ENCODE measurements around the gene ASXL1. TPM values are rescaled to one million over a fixed set of nuclear protein-coding genes. Genes with fewer than 3 reads are reported as not detected.

ASXL1 gene
- polyA plus RNA-seq, 1 of the 3 experiments (the other 2 are of a cell fraction), result 36.6 TPM

- Histone ChIP-seq H3K4me2 (peak overlapping the region; percentile 48; the same call in 1 of the 2 replicates), H4K20me1 (ENCODE audit: insufficient read depth) (peaks cover 9% of the 10 kb centered on the region), H2AFZ (ENCODE audit: low read depth) (no peak overlapping the region), H3F3A (replicated peaks; ENCODE audit: insufficient read depth) (peaks cover 43% of the 10 kb centered on the region), H3K9me2 (no peaks in the 10 kb centered on the region), H3K27me3 (ENCODE audit: insufficient read depth) (no peaks in the 10 kb centered on the region), H3K4me3 (ENCODE audit: low read depth in 2 of 2, low read length in 1 of 2) (no peak overlapping the region), H3K4me1 (ENCODE audit: control insufficient read depth in 1 of 2, insufficient read depth in 2 of 2, low read depth in 1 of 2, low read length in 1 of 2) (peaks cover 10 to 26% of the 10 kb centered on the region in 2 experiments; a peak in 3 of 4 replicates), H3K36me3 (replicated peaks in 1 of 2; ENCODE audit: control insufficient read depth in 1 of 2, insufficient read depth in 2 of 2, low read length in 1 of 2) (no peaks in the 10 kb centered on the region), H3K27ac (ENCODE audit: low read depth in 2 of 2, low read length in 1 of 2) (peak overlapping the region; percentile 51 to 95; a peak in 2 of 4 replicates), H3K79me2 (ENCODE audit: insufficient read depth) (peaks cover 11% of the 10 kb centered on the region), H3K9me3 (no peaks in the 10 kb centered on the region), H3K9ac (no peak overlapping the region)
- ChIA-PET CTCF (interaction anchor here (0.7 kb wide), 1 partner anchor 102 kb away, joined by 3 read pairs; no protein-coding TSS in a partner anchor), POLR2A (no interaction called here)
- TF ChIP-seq FOSL2 (IDR thresholded peaks at IDR 0.05; ENCODE audit: borderline replicate concordance, low read depth), result peak; percentile 49; the same call in 1 of the 2 replicates
- peak; percentile 74 for TF ChIP-seq TCF12 (IDR thresholded peaks at IDR 0.05)
- TF ChIP-seq USF2 (IDR thresholded peaks at IDR 0.05; ENCODE audit: borderline replicate concordance, low read depth, low read length), result no peak
- TF ChIP-seq EP300 (IDR thresholded peaks at IDR 0.05; ENCODE audit: borderline replicate concordance in 1 of 2, low read depth in 1 of 2, low read length in 1 of 2), result no peak
- 0 out of 2 replicates have a peak, but pooled peaks have one; percentile 10 for TF ChIP-seq MEF2A (IDR thresholded peaks at IDR 0.05; ENCODE audit: borderline replicate concordance, low read depth)
- TF ChIP-seq JUND (IDR thresholded peaks at IDR 0.05), result peak; percentile 35; the same call in 1 of the 2 replicates
- WGBS (ENCODE audit: low lambda C conversion rate), result 34% methylated on average over 2 of the region's 2 CpGs
- DNase-seq, result no peak
These were observed 3.3 kb upstream of the ASXL1 start for GRCh38 chr20:32354592-32355416.

- Histone ChIP-seq H3K4me3 (ENCODE audit: low read depth in 2 of 2, low read length in 1 of 2) (no peak overlapping the region), H2AFZ (ENCODE audit: low read depth) (no peak overlapping the region), H3K9me3 (no peaks in the 10 kb centered on the region), H3K4me1 (ENCODE audit: control insufficient read depth in 1 of 2, insufficient read depth in 2 of 2, low read depth in 1 of 2, low read length in 1 of 2) (peaks cover 13 to 26% of the 10 kb centered on the region in 2 experiments; a peak in 3 of 4 replicates), H3F3A (replicated peaks; ENCODE audit: insufficient read depth) (peaks cover 43% of the 10 kb centered on the region), H3K9me2 (no peaks in the 10 kb centered on the region), H3K4me2 (peak overlapping the region; percentile 7; the same call in 1 of the 2 replicates), H3K27ac (ENCODE audit: low read depth in 2 of 2, low read length in 1 of 2) (peak overlapping the region; percentile 39 to 95; a peak in 2 of 4 replicates), H3K9ac (no peak overlapping the region), H3K27me3 (ENCODE audit: insufficient read depth) (no peaks in the 10 kb centered on the region), H3K79me2 (ENCODE audit: insufficient read depth) (peaks cover 17% of the 10 kb centered on the region), H3K36me3 (replicated peaks in 1 of 2; ENCODE audit: control insufficient read depth in 1 of 2, insufficient read depth in 2 of 2, low read length in 1 of 2) (no peaks in the 10 kb centered on the region), H4K20me1 (ENCODE audit: insufficient read depth) (peaks cover 15% of the 10 kb centered on the region)
- DNase-seq, result no peak
- CTCF ChIA-PET, result no interaction called here
- POLR2A ChIA-PET, result no interaction called here
- 83% methylated on average over 6 of the region's 6 CpGs for WGBS (ENCODE audit: low lambda C conversion rate)
- TF ChIP-seq USF1 (IDR thresholded peaks at IDR 0.05; ENCODE audit: borderline replicate concordance, low read depth) (no peak), RCOR1 (IDR thresholded peaks at IDR 0.05; ENCODE audit: low read length) (no peak), JUND (IDR thresholded peaks at IDR 0.05) (no peak), IRF3 (IDR thresholded peaks at IDR 0.05; ENCODE audit: low read depth, low read length) (no peak), YY1 (IDR thresholded peaks at IDR 0.05; ENCODE audit: low read depth) (no peak), MEF2A (IDR thresholded peaks at IDR 0.05; ENCODE audit: borderline replicate concordance, low read depth) (no peak), TCF12 (IDR thresholded peaks at IDR 0.05) (no peak), FOXM1 (IDR thresholded peaks at IDR 0.05; ENCODE audit: low read depth) (no peak), EZH2phosphoT487 (IDR thresholded peaks at IDR 0.05; ENCODE audit: borderline replicate concordance, low read depth) (no peak), CTCF (IDR thresholded peaks at IDR 0.05) (no peak), FOXJ3 (CRISPR knock-in tag; IDR thresholded peaks at IDR 0.05) (no peak), CHD2 (IDR thresholded peaks at IDR 0.05; ENCODE audit: low read length, partially characterized antibody) (no peak), USF2 (IDR thresholded peaks at IDR 0.05; ENCODE audit: borderline replicate concordance, low read depth, low read length) (no peak), SMC3 (IDR thresholded peaks at IDR 0.05; ENCODE audit: low read depth, low read length) (no peak)
These were observed 2.7 kb upstream of the ASXL1 start for GRCh38 chr20:32355417-32355841.
